ENCODE results near the gene CNTN1.

DNA sequence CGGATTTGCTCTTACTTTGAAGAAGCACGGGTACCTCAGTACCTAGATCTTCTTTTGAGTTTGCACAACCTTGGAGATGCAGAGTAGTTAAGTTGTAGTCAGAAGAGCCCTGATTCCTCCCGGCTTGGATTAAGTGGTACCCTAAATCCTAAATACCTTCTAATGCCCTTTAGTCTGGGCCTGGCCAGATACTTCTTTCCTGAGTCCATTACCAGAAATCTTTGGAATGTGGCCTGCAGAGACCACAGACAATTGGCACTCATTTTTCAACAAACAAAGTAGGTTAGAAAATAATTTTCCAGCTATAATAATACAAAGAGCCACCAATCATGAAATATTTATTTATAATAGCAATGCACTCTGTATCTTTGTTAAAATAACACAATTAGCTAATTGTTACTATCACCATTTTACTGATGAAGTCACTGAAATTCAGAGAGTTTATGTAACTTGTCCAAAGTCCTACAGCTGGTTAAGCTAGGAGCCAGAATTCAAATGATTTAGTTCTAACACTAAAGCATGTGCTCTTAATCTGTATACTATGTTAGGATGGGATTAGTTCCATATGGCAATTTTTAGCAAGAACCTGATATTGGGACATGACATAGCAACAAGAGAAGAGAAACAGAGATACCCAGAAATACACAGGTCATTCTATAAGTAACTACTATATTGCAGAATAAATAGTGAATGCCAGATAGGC lies 363.8 kb downstream of the CNTN1 start:
- TF ChIP-seq CTCF (IDR thresholded peaks at IDR 0.05 in 4 of 5, conservative IDR thresholded peaks at IDR 0.05 in 1 of 5) (no peak), POLR2A (IDR thresholded peaks at IDR 0.05) (no peak)

All from gastrocnemius medialis (tissue), 4 donors.